GM19043 (cell line): ENCODE data around the gene NT5DC3.

Source experiments
- ATAC-seq: cut with Tn5 transposase; IDR thresholded peaks from one replicate; pipeline ENCODE4 v1.9.1; 2021; ENCODE audit warnings: low read depth; ENCODE audit not compliant: unreplicated experiment

NT5DC3 gene

DNA sequence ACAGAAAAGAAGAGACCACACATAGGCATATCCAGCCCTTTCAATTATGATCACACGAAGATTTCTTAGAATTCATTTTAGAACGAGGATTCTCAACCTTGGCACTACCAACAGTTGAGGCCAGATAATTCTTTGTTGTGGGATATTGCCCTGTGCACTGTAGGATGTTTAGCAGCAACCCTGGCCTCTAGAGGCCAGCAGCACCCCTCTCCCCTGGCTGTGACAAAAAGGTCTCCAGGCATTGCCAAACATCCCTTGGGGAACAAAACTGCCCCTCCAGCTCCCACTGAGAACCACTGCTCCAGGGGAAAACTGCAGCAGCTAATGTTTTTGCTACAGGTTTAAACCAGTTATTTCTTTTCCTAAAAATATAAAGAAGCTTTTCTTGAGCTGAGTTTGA, 7.1 kb downstream of the NT5DC3 start:
- no peak for ATAC-seq

DNA sequence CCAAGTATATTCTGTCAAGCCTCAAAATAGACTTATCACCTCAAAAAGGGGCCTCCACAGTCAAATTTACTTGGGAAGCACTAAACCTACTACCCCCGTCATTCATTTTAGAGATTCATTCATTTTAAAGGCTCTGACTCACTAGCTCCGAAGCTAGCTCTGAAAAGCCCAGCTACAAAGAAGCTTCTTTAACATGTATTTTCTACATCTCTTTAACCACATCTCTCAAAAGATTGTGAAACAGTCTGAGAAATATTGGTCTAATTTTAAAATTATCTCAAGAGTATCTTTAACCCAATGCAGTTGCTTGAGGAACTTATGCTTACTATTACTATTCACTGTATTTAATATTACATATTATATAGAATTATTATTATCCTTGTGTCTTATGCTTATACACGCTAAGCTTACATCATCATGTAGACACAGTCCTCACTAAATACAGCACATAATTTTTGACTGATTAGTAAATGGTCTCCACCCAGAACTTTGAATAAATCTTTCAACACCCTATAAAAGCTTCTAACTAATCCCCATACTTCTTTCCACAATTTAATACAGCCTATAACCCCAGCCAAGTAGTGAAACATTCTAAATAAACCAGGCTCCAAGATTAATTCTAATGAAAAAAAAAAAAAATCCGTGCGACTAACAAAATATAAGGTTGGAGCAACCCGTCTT, 7.8 kb downstream of the NT5DC3 start:
- no peak for ATAC-seq

DNA sequence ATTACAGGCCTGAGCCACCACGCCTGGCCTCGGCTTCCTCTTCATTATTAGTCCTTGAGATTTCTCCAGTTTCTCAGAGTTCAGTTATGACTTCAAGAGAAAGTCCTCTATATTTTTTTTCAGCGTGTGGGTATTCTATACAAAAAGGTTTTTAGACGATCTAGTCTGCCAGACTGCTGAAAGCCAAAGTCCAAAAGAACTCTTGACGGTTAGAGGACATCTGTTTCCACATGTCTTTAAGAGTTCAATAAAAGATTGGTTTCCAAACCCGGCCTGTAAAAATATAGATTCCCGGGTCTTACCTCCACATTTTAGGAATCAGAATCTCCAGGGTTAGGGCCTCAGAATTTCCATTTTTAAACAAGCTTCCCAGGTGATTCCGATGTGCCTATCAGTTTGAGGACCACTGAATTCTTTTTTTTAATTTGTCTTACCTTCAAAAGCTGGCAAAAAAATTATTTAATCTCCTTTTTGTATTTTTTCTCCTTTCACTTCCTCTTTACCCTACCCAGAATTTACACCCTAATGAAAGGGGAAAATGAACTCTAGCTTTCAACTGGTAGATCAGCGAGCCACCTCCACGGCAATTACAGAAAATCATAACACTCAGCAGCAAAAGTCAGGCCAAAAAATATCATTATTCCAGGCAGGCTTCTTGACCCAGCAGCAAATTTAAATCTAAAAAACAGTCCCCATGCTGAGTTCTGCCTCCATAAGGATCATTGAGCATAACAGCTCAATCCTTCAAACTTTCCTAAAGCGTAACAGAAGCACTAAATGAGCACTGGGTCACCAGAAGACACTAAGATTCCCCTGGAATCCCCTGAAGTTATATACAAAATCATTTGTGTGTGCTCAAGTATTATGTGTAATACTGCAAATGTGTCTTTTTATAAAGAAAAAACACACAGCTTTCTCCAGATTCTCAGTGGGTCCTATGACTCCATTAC, 8.7 kb downstream of the NT5DC3 start:
- no peak for ATAC-seq

DNA sequence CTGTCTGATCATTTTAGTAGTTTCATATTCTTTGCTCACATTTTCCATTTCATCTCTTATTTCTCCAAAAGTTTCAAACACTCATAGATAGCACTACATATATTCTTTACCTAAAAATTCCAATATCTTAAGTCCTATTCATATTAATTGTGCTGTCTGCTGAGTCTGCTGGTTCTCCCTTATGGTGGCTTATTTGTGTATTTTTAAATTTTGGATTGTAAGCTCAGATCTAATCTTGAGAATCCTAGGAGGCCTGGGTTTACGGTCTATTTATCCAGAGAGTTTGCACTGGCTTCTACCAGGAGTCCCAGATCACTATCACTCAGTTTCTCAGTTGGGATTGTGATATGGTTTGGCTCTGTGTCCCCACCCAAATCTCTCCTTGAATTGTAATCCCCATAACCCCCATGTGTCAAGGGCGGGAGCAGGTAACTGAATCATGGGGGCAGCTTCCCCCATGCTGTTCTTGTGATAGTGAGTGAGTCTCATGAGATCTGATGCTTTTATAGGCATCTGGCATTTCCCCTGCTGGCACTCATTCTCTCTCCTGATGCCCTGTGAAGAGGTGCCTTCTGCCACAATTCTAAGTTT, 10.2 kb downstream of the NT5DC3 start:
- ATAC-seq = no peak

DNA sequence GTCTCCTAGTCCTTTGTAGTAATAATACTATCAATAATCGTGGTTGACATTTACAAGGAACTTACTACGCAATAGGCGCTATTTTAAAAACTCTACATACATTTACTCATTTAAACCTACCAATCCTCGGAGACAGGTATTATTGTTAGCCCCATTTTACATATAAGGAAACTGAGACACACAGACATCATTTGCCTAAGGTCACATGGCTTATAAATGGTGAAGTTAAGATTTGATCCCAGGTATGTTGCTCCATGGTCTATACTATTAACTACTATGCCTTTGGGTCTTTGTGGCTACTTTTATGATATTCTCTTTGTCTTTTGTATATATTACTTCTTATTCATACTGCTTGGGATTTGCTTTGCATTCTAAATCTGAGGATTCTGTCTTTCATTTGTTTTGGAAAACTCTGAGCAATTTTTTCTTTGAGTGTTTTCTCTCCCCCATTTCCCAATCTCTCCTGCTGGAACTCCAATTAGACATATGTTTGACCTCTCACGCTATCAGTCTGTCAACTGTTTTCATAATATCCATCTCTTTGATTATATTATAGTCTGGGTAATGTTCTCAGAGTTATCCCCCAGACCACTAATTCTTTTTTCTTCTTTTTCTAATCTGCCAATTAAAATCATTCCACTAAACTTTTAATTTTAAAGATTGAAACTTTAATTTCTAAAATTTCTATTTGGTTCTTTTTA, 10.9 kb downstream of the NT5DC3 start:
- no peak for ATAC-seq

DNA sequence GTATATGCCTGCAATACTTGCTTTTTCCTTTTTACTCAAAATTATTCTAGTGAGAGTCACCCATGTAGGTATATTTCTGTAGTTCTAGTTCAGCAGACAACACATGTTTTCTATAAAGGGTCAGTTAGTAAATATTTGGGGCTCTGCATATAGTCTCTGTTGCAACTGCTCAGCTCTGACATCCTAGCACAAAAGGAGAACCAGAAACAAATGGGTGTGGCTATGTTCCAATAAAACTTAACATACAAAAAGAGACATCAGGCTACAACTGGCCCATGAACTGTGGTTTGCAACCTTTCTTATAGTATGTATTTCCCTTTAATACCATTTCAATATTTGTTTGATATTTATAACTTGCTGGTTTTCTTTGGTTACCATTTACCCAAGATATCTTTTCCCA, 11.9 kb downstream of the NT5DC3 start:
- ATAC-seq = no peak

DNA sequence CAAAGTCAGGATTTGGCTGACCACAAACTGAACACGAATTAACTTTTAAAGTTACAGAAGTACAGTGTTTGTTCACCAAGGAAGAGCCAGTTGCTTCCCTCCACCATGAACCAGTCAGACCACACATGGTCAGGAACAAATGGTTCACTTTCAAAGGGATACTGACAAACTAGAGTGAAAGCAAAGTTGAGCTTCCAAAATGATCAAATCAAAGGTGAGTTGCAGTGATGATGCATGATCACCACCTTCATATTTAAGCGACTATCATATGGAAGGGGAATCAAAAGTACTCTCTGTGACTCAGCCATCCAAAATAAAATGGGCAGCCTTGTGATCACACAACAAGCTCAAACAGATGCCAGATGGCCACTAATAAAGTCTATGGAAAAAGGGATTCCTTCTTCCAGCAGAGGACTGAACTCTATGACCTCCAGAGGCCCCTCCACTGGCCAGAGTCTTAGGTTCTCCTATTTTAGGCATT, 13.1 kb downstream of the NT5DC3 start:
- no peak for ATAC-seq

DNA sequence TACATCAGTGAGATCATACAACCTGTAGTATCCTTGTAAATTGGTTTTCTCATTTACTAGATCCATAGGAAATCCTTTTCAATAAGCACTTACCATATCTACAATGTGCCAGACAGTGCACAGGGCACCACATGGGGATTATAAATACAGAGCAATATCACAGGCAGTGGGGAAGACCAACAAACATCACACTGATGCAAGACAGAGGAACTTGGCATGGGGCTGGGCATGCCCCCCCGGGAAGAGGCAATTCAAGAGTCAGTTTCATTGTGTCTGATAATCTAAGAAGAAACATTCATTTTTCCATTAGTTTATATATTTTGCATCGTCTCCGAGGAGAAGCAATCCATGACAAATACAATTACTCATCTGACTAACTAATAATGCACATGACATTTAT, 16.2 kb downstream of the NT5DC3 start:
- ATAC-seq = no peak

DNA sequence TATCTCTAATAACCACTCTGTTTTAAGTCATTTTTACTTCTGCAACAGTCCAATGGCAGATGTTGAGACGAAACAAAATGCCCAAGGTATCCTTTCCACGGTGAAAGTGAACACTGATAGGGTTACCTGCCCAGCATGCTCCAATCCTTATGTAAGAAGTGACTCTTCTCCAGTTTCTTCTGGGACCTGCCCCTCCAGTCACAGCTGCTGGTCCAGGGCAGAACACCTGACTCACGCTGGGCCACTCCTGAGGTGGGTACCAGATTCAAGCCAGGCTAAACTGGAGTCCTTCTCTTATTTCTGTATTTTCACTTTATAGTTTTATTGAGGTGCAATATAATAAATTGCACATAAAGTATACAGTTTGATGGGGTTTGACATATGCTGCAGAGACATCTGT, 16.7 kb downstream of the NT5DC3 start:
- ATAC-seq = no peak

DNA sequence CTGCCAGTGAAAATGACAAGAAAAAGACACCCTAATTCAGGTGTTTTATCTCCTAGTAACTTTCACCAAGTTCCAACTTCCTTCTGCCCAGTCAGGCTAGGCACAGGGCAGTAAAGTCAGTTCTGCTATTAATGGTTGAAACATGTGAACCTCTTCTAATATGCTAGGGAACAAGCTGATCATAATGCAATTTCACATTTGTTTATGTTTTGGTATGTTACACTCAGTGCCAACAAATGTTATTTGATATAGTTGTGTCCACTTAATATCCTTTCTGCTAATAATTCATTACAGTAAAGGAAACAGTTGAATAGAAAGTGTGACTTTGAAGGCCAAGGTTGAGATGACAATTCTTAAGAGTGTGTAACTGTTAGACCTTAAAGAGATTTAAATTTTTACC, 17.2 kb downstream of the NT5DC3 start:
- no peak for ATAC-seq

DNA sequence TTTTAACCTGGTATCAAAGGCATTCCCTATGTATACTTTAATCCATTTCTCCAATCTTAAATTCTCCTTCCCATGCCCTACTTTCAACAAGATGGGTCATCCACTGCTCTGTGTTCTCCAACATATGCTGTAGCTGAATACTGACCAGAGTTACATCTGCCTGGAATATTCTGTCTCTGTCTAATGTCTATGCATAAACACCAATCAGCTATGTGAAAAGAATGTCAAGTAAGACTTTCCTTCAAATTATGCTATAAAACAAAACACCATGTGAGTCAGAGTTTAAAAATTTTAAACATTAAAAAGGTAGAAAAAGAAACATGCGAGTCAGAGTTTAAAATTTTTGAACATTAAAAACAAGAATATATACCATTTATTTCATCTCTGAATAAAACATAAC, 19.3 kb downstream of the NT5DC3 start:
- no peak for ATAC-seq

DNA sequence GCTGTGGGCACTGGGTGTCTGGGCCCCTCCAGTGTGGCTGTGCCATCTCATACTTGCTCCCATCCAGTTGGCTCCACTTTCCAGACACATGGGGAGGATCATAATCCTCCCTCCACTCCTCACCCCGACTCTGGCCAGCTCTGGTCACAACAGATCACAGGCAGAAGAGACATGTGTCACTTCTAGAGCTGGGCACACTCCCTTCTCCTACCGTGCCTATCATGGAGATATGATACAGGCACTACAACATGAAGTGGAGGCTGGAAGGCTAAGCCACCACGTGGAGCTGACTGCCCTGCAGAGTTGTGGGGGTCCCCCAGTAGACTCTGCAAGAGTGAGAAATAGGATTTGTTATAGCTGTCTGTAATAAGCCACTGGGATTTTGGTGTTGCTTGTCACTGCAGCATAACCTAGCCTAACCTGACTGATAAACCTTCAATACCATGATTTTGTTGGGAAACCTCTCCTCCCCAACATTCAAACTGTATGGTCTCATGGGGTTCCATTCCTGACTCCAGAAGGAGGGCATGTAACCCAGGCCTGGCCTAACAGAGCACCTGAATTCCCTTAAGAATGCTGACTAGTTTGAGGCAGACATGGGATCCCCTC, 20.0 kb downstream of the NT5DC3 start:
- ATAC-seq = no peak

DNA sequence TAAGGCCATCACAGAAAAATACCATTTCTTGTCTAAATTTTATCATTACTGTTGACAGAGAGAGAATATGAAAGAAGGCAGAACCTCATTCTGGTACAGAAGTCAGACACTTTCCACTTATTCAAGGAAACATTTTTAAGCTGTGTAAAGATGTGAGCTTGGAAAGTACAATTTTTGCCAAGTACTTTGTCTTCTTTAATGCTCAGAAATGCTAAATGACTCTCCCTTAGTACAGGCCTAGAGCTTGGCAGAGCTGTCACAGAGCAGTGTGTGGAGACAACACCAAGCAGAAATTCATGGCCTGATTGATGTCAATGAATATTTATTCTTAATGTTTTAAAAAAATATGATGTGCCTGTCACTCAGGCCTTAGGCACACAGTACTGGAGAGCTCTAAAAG, 20.7 kb downstream of the NT5DC3 start:
- ATAC-seq = no peak

DNA sequence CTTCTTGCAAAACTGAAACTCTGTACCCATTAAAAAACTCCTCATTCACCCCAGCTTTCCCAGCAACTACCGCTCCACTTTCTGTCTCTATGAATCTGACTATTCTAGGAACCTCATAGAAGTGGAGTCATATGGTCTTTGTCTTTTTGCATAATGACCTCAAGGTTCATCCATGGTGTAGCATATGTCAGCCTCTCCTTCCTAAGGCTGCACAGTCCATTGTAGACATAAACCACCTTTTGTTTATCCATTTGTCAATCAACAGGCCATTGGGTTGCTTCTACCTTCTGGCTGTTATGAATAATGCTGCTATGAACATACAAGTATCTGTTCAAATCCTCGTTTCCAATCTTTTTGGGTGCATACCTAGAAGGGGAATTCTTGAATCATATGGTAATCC, 21.1 kb downstream of the NT5DC3 start:
- ATAC-seq = no peak

DNA sequence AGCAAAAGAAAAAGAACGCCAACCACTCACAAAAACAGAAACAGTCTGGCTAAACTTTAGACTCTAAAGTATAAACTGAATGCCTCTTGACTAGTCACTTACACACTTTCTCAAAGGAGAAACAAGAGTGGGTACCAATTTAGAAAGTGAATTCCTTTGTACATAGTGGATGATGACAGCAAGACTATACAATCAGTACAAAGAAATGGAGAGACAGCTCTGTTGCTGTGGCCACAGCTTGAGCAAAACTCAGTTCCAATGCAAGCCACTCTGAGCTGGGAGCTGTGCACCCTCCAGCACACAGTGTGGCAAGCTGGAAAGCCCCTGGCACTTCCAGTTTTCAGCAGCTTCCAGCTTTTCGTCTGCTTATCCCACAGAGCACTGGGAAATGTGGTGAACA, 21.7 kb downstream of the NT5DC3 start:
- no peak for ATAC-seq

DNA sequence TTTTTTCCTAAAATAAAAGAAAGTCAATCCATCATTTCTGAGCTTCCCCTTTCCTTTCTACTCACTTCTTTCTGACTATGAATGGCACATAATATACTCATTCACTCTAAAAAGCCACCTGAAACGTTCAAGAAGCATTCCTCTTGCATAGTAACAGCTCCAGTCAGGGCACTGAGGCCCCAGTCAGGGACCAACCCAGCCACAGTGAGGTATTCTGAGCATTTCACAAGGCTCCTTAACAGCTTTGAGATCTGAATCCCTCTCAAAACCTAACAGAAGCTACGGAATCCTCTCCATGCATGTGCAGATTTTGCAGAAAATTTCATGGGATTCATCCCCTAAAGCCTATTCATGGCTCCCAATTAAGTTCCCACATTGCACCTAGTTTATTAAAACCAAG, 23.2 kb downstream of the NT5DC3 start:
- ATAC-seq = no peak

DNA sequence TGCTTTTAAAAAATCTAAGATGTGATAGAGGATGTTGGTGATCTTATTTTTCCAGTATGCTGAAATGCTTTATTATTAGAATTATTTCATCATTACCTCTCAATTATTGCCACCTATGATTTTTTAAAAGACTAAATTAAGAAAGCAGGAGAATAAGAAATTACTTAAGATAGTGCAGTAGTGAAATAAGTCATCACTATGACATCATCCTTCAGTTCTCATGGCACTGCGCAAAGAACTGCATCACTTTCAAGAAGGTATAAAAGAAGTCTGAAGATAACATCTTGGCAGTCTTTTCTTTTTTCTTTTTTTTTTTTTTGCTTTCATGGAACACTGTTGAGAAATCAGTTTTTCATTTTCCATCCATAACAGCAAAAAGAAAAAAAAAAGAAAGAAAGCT, 24.4 kb downstream of the NT5DC3 start:
- ATAC-seq = no peak

DNA sequence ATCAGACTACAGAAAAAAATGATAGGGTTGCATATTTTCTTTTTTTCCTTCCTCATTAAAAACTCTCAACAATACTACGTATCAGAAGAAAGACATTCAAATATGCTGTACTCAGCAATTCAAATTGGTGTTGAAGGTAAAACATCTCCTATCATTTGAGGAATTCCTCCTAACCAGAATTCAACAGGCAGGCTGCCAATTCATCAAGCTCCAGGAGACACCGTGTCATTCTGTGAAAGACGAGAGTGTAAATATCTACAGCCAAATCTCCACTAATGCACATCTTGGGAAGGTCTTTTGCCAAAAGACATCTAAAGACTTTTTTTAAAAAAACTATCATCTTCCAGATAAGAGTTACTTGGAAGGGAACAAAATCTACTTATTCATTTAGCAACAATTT, 26.6 kb downstream of the NT5DC3 start:
- no peak for ATAC-seq

DNA sequence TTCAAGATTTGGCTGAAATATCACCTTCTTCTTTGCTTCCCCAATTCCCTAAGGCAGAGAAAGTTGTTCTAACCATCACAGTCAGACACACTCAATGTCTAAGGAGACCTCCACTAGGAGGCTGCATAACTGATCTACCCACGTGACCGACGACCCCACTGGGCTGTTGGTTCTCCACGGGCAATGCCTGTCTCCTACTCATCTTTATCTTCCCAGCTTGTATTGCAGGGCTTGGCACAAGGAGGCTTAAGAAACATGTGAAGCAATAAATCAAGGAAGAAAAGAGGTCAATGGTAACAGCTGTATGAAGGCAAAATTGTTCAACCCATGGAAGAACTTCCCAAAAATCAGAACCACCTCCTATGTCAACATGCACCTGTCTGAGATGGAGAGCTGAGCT, 27.1 kb downstream of the NT5DC3 start:
- no peak for ATAC-seq

DNA sequence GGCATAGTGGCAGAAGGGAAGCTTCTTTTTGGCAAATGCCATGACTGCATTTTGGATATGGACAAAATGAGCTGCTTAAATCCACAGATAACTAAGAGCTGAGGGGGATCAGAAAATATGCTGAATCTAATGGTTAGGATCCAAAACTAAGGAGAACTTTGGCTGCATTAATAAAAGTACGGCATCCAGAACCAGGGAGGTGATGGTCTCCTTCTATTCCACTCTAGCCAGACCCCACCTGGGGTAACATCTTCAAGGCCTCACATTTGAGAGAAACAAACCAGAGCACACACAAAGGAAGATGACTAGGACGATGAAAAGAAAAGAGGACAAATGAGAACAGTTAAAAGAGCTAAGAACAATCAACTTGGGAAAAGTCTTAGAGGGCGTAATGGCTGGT, 27.6 kb downstream of the NT5DC3 start:
- ATAC-seq = no peak

DNA sequence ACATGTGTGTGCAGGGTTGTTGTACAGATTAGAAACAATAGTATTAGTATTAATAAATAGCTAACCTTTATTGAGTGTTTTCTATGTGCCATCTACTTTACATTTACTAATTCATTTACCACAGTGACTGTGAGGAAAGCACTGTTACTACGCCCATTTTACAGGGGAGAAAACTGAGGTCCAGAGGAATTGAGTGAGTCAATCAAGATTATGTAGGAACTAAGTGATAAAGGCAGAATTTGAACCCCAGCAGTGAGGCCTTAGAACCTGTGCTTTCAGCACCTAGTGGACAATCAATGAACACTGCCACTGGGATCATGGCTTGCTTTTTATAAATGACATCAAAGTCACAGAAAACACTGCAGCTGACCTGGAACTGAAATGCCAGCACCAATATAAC, 28.2 kb downstream of the NT5DC3 start:
- ATAC-seq = no peak
